GM12891 (cell line): Measurements from ENCODE around the gene TCERG1L.

Source experiments
- POLR2A ChIP-seq: IDR thresholded peaks from 2 replicates; pipeline ENCODE4 v1.6.1; 2011; ENCODE audit warnings: low read depth, low read length, control low read depth
- POLR2AphosphoS5 ChIP-seq: IDR thresholded peaks from 2 replicates; pipeline ENCODE4 v1.6.1; 2011; ENCODE audit warnings: low read depth, low read length, control low read depth
- SPI1 ChIP-seq: IDR thresholded peaks from 2 replicates; pipeline ENCODE4 v1.6.1; 2011; ENCODE audit warnings: low read depth, low read length, control low read depth
- TAF1 ChIP-seq: IDR thresholded peaks from 2 replicates; pipeline ENCODE4 v1.6.1; 2011; ENCODE audit warnings: low read depth, low read length, control low read depth

DNA sequence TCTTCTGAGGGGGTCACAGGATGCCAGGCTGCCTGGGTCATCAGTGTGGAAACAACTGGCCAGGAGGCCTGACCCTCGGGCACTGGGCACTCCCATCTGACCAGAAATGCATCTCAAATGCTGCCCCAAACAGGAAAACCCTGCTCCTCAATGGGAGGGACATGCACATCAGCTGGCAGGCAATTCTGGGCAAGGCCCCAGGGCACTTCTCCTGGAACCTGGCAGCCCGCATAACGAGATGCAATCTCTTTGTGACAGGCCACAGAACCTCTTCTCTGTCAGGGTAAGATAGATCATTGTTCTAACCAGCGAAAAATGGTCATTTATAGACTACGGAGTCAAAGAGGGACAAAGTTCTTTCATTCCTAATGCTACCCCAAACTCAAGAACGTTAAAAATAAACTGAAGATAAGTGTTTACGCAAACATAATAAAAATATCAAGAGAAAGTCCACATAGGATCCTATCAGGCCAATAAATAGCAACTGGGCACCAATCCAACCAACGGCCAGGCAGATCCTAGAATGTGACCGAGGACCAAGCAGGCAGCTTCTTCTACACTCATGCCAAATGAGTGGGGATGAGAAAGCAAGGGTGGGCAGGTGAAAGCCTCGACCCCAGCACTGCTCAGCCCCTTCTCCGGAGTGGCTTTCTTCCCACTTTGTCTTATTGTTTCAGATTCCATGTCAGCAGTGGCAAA lies 212.3 kb downstream of the TCERG1L start:
- no peak for TF ChIP-seq POLR2AphosphoS5
- no peak for TF ChIP-seq TAF1
- no peak for TF ChIP-seq POLR2A
- TF ChIP-seq SPI1: no peak
